ENCODE data around the gene SENP6.
"Not testable (repeated sequence)": the region's sequence is repeated elsewhere in the genome, so short reads cannot be mapped to it uniquely, and the experiment has no call there.

SENP6 gene

GRCh38 chr6:75723382-75723781, 121.7 kb downstream of the SENP6 start:
- Histone ChIP-seq H3K79me2 (ENCODE audit: insufficient read depth, low read length) (no peaks in the 10 kb centered on the region), H2AFZ (ENCODE audit: low read length) (no peak overlapping the region), H3K9ac (ENCODE audit: low read depth, low read length, poor library complexity, severe bottlenecking) (no peak overlapping the region), H3K36me3 (ENCODE audit: insufficient read depth, low read length) (no peaks in the 10 kb centered on the region), H3K27me3 (ENCODE audit: insufficient read depth, low read length, poor library complexity, severe bottlenecking) (no peaks in the 10 kb centered on the region), H4K20me1 (ENCODE audit: insufficient read depth, low read length, poor library complexity, severe bottlenecking) (no peaks in the 10 kb centered on the region), H3K4me1 (ENCODE audit: insufficient read depth, low read length, poor library complexity, severe bottlenecking) (no peaks in the 10 kb centered on the region), H3K9me2 (replicated peaks; ENCODE audit: low read depth, low read length) (no peaks in the 10 kb centered on the region), H3F3A (ENCODE audit: low read depth) (no peaks in the 10 kb centered on the region), H3K4me2 (ENCODE audit: low read depth, low read length, poor library complexity, severe bottlenecking) (no peak overlapping the region), H3K9me3 (ENCODE audit: insufficient read depth, low read depth, low read length) (no peaks in the 10 kb centered on the region), H3K4me3 (ENCODE audit: low read length, poor library complexity, severe bottlenecking) (no peak overlapping the region)
- TF ChIP-seq CTCF (conservative IDR thresholded peaks at IDR 0.05; ENCODE audit: low read length) (no peak), EZH2phosphoT487 (IDR thresholded peaks at IDR 0.05; ENCODE audit: borderline replicate concordance) (no peak)

GRCh38 chr6:75727206-75727605, 125.5 kb downstream of the SENP6 start:
- Histone ChIP-seq H3K4me1 (ENCODE audit: insufficient read depth, low read length, poor library complexity, severe bottlenecking) (no peaks in the 10 kb centered on the region), H3K4me2 (ENCODE audit: low read depth, low read length, poor library complexity, severe bottlenecking) (no peak overlapping the region), H3K79me2 (ENCODE audit: insufficient read depth, low read length) (no peaks in the 10 kb centered on the region), H3K27me3 (ENCODE audit: insufficient read depth, low read length, poor library complexity, severe bottlenecking) (no peaks in the 10 kb centered on the region), H3K36me3 (ENCODE audit: insufficient read depth, low read length) (no peaks in the 10 kb centered on the region), H3F3A (ENCODE audit: low read depth) (no peaks in the 10 kb centered on the region), H2AFZ (ENCODE audit: low read length) (no peak overlapping the region), H3K9me2 (replicated peaks; ENCODE audit: low read depth, low read length) (no peaks in the 10 kb centered on the region), H4K20me1 (ENCODE audit: insufficient read depth, low read length, poor library complexity, severe bottlenecking) (no peaks in the 10 kb centered on the region), H3K4me3 (ENCODE audit: low read length, poor library complexity, severe bottlenecking) (no peak overlapping the region), H3K9me3 (ENCODE audit: insufficient read depth, low read depth, low read length) (no peaks in the 10 kb centered on the region), H3K9ac (ENCODE audit: low read depth, low read length, poor library complexity, severe bottlenecking) (no peak overlapping the region)
- TF ChIP-seq EZH2phosphoT487 (IDR thresholded peaks at IDR 0.05; ENCODE audit: borderline replicate concordance) (no peak), CTCF (conservative IDR thresholded peaks at IDR 0.05; ENCODE audit: low read length) (no peak)

GRCh38 chr6:75731029-75731428, 129.3 kb downstream of the SENP6 start:
- not testable (repeated sequence) for H3K4me2 ChIP-seq (ENCODE audit: low read depth, low read length, poor library complexity, severe bottlenecking); H3K4me1 ChIP-seq (ENCODE audit: insufficient read depth, low read length, poor library complexity, severe bottlenecking); H3K9me2 ChIP-seq (replicated peaks; ENCODE audit: low read depth, low read length); H4K20me1 ChIP-seq (ENCODE audit: insufficient read depth, low read length, poor library complexity, severe bottlenecking); H3K4me3 ChIP-seq (ENCODE audit: low read length, poor library complexity, severe bottlenecking); H3K79me2 ChIP-seq (ENCODE audit: insufficient read depth, low read length); H2AFZ ChIP-seq (ENCODE audit: low read length); H3K27me3 ChIP-seq (ENCODE audit: insufficient read depth, low read length, poor library complexity, severe bottlenecking); H3F3A ChIP-seq (ENCODE audit: low read depth); H3K9ac ChIP-seq (ENCODE audit: low read depth, low read length, poor library complexity, severe bottlenecking); H3K36me3 ChIP-seq (ENCODE audit: insufficient read depth, low read length); H3K9me3 ChIP-seq (ENCODE audit: insufficient read depth, low read depth, low read length)

GRCh38 chr6:75735491-75736186, 134.0 kb downstream of the SENP6 start:
- no peak for TF ChIP-seq CTCF (conservative IDR thresholded peaks at IDR 0.05; ENCODE audit: low read length)
- TF ChIP-seq EZH2phosphoT487 (IDR thresholded peaks at IDR 0.05; ENCODE audit: borderline replicate concordance): no peak
- Histone ChIP-seq H3K4me3 (ENCODE audit: low read length, poor library complexity, severe bottlenecking) (no peak overlapping the region), H3K36me3 (ENCODE audit: insufficient read depth, low read length) (no peaks in the 10 kb centered on the region), H3K4me1 (ENCODE audit: insufficient read depth, low read length, poor library complexity, severe bottlenecking) (no peaks in the 10 kb centered on the region), H3K9me3 (ENCODE audit: insufficient read depth, low read depth, low read length) (no peaks in the 10 kb centered on the region), H3K9ac (ENCODE audit: low read depth, low read length, poor library complexity, severe bottlenecking) (no peak overlapping the region), H3K27me3 (ENCODE audit: insufficient read depth, low read length, poor library complexity, severe bottlenecking) (no peaks in the 10 kb centered on the region), H4K20me1 (ENCODE audit: insufficient read depth, low read length, poor library complexity, severe bottlenecking) (no peaks in the 10 kb centered on the region), H3K4me2 (ENCODE audit: low read depth, low read length, poor library complexity, severe bottlenecking) (no peak overlapping the region), H3K79me2 (ENCODE audit: insufficient read depth, low read length) (no peaks in the 10 kb centered on the region), H2AFZ (ENCODE audit: low read length) (no peak overlapping the region), H3F3A (ENCODE audit: low read depth) (no peaks in the 10 kb centered on the region), H3K9me2 (replicated peaks; ENCODE audit: low read depth, low read length) (no peaks in the 10 kb centered on the region)

Data from Loucy (cell line).